K562 (cell line): Measurements from ENCODE around the gene IQCK. TPM values are rescaled to one million over a fixed set of nuclear protein-coding genes. Genes with fewer than 3 reads are reported as not detected.

Experiments
- ATAC-seq: fragments of 200-7000 bp; cut with Tn5 transposase; 3 replicates; pipeline ENCODE4 v1.9.1; 2020; ENCODE audit warnings: moderate library complexity
- BruUV-seq: library from RNA; stranded (reverse); fragments of 400-500 nt; replicated peaks from 2 replicates; lab custom pipeline; 2021; lab: Mats Ljungman, UMichigan
- CTCF ChIA-PET: fragments of 300-600 bp; formaldehyde crosslinking; extraction: SDS; loops from one replicate; lab custom pipeline; 2021; ENCODE audit warnings: low intra/inter-chr PET ratio; lab: Yijun Ruan, JAX
- POLR2A ChIA-PET: fragments of 300-600, 350-650 bp; sonication (Branson Sonifier 250); formaldehyde crosslinking; extraction: SDS; loops from one replicate; lab custom pipeline; 2021; ENCODE audit warnings: antibody characterized with exemption, inconsistent platforms; lab: Yijun Ruan, JAX
- DNase-seq, 4 experiments: peaks; one replicate each; pipeline versions ENCODE4 v3.0.0 to v3.0.0-alpha.2; 2011 to 2018; ENCODE audit warnings: low spot score in 3 of 4, mixed read lengths in 3 of 4; ENCODE audit errors: extremely low read depth in 1 of 4
- FAIRE-seq: peaks from 2 replicates; lab custom pipeline; 2011; peaks lifted over from hg19 to GRCh38; lab: Jason Lieb, UNC
- H2AFZ ChIP-seq: 2 replicates; pipeline ENCODE4 v1.6.0; 2011; ENCODE audit warnings: low read depth, low read length, control low read depth, inconsistent platforms
- H3K27ac ChIP-seq: fragments of 200-600 bp; 3 replicates; pipeline ENCODE4 v1.8.0; 2011; ENCODE audit warnings: low read depth, mild to moderate bottlenecking, control low read depth, inconsistent platforms, low read length, moderate library complexity, mixed read lengths; ENCODE audit errors: extremely low read depth
- H3K27me3 ChIP-seq, 2 experiments: fragments of 300-600 bp in 1 of 2; 2 replicates in 1 of 2; 3 replicates in 1 of 2; pipeline versions ENCODE4 v1.6.0 to v1.8.0; 2011; ENCODE audit warnings: inconsistent platforms in 2 of 2, low read length in 2 of 2, mild to moderate bottlenecking in 1 of 2, mixed read lengths in 1 of 2, moderate library complexity in 1 of 2; ENCODE audit not compliant: control insufficient read depth in 2 of 2, insufficient read depth in 2 of 2
- H3K36me3 ChIP-seq: fragments of 300-600 bp; 3 replicates; pipeline ENCODE4 v1.8.0; 2011; ENCODE audit warnings: mild to moderate bottlenecking, low read length, inconsistent platforms; ENCODE audit not compliant: control insufficient read depth, insufficient read depth
- H3K4me1 ChIP-seq, 2 experiments: fragments of 200-600 bp in 1 of 2; replicated peaks in 1 of 2; 2 replicates in 1 of 2; 3 replicates in 1 of 2; pipeline versions ENCODE4 v1.5.1 to v1.8.0; 2011; ENCODE audit warnings: inconsistent platforms in 2 of 2, low read length in 2 of 2, mild to moderate bottlenecking in 1 of 2, mixed read lengths in 1 of 2, moderate library complexity in 1 of 2; ENCODE audit not compliant: control insufficient read depth in 2 of 2, insufficient read depth in 2 of 2
- H3K4me2 ChIP-seq: 2 replicates; pipeline ENCODE4 v1.6.1; 2011; ENCODE audit warnings: low read length, control low read depth, inconsistent platforms, mixed read lengths; ENCODE audit not compliant: insufficient read depth
- H3K4me3 ChIP-seq: fragments of 200-600 bp; sonication (generic), shearing (Covaris generic); 2 replicates; pipeline ENCODE4 v1.5.1; 2016; ENCODE audit warnings: control low read depth, inconsistent platforms
- H3K79me2 ChIP-seq: fragments of 200-600 bp; 3 replicates; pipeline ENCODE4 v1.8.0; 2011; ENCODE audit warnings: low read length, inconsistent platforms; ENCODE audit not compliant: control insufficient read depth, insufficient read depth
- H3K9ac ChIP-seq, 2 experiments: 2 replicates each; pipeline versions ENCODE4 v1.6.0 to v1.6.1; 2011; ENCODE audit warnings: low read depth in 2 of 2, low read length in 2 of 2, control low read depth in 1 of 2, inconsistent platforms in 1 of 2, mild to moderate bottlenecking in 1 of 2, mixed read lengths in 1 of 2; ENCODE audit not compliant: insufficient read depth in 1 of 2
- H3K9me1 ChIP-seq: one replicate; pipeline ENCODE4 v1.6.0; 2011; ENCODE audit warnings: inconsistent platforms, mild to moderate bottlenecking, low read length, moderate library complexity; ENCODE audit not compliant: control insufficient read depth, insufficient read depth
- H3K9me3 ChIP-seq: replicated peaks from 2 replicates; pipeline ENCODE4 v1.5.1; 2011; ENCODE audit warnings: low read depth, low read length, inconsistent platforms; ENCODE audit not compliant: control insufficient read depth, insufficient read depth
- H4K20me1 ChIP-seq: replicated peaks from 2 replicates; pipeline ENCODE4 v1.6.1; 2011; ENCODE audit warnings: low read length, inconsistent platforms, mixed read lengths; ENCODE audit not compliant: control insufficient read depth, insufficient read depth
- ATF2 ChIP-seq: sonication (generic); formaldehyde crosslinking; IDR thresholded peaks from 2 replicates; pipeline ENCODE4 v1.8.1; 2022; ENCODE audit warnings: missing genetic modification reagents
- FIP1L1 ChIP-seq: fragments of 200-400 bp; formaldehyde crosslinking; IDR thresholded peaks from 2 replicates; pipeline ENCODE4 v1.6.1; 2018; ENCODE audit warnings: mild to moderate bottlenecking, low read depth, low read length; ENCODE audit not compliant: poor library complexity, severe bottlenecking
- GTF2F1 ChIP-seq: IDR thresholded peaks from 2 replicates; pipeline ENCODE4 v1.6.1; 2011; ENCODE audit warnings: low read depth, low read length, improper control_type of control experiment
- KLF13 ChIP-seq: fragments of 450-650 bp; IDR thresholded peaks from 2 replicates; pipeline ENCODE4 v1.6.1; 2016; ENCODE audit warnings: missing genetic modification characterization, low read depth, mild to moderate bottlenecking, missing compliant biosample characterization, moderate library complexity, borderline replicate concordance
- MECOM ChIP-seq: fragments of 250-450 bp; sonication (Bioruptor Pico); IDR thresholded peaks from 2 replicates; pipeline ENCODE4 v1.8.0; 2022; ENCODE audit warnings: inconsistent platforms
- NCOA1 ChIP-seq: fragments of 450-650 bp; IDR thresholded peaks from 2 replicates; pipeline ENCODE4 v1.6.1; 2016; ENCODE audit warnings: low read depth
- ZBTB12 ChIP-seq: fragments of 250-450 bp; sonication (Bioruptor Pico); IDR thresholded peaks from 2 replicates; pipeline ENCODE4 v1.4.0; 2020
- ZBTB2 ChIP-seq: fragments of 450-650 bp; IDR thresholded peaks from 2 replicates; pipeline ENCODE4 v1.6.1; 2016; ENCODE audit warnings: antibody characterized with exemption
- ZNF3 ChIP-seq: fragments of 250-450 bp; sonication (Bioruptor Pico); IDR thresholded peaks from 2 replicates; pipeline ENCODE4 v1.5.0; 2021; ENCODE audit warnings: mild to moderate bottlenecking, moderate library complexity
- WGBS: fragments of 100-300 bp; shearing (Covaris generic); methylation state at CpG from one replicate; pipeline ENCODE4 v1.1.6; 2016; ENCODE audit warnings: low coverage, mixed read lengths; ENCODE audit not compliant: insufficient coverage; ENCODE audit errors: missing lambda C conversion rate; 5-methylcytosine and 5-hydroxymethylcytosine counted together
- in situ Hi-C: fragments of 300-500 bp; cut with MboI; formaldehyde crosslinking; loops from 4 replicates; pipeline ENCODE4 v1.15.0; 2018; ENCODE audit warnings: inconsistent platforms, mixed read lengths
- intact Hi-C: fragments of 100-400 bp; cut with micrococcal nuclease; formaldehyde crosslinking; loops from 2 replicates; pipeline ENCODE4 v1.14.2; 2022
- polyA plus RNA-seq, 8 experiments: library from polyadenylated mRNA; depleted of rRNA in 4 of 8; stranded (reverse) in 5 of 8; unstranded in 3 of 8; fragments of >200 nt; fragmentation: Nextera tagmentation in 2 of 8; fragmentation: Illumina TruSeq in 1 of 8; extraction: Ambion mirVana in 2 of 8; extraction: Trizol in 1 of 8; gene quantifications; 2 replicates each; pipeline versions ENCODE4 v1.2.1 to v1.2.3, GENCODE V29; 2011 to 2014; ENCODE audit warnings: inconsistent platforms in 1 of 8, missing spikeins in 1 of 8
- total RNA-seq, 7 experiments: library from RNA; depleted of rRNA in 6 of 7; stranded (reverse); fragments of >200 nt in 6 of 7; fragmentation: Illumina TruSeq in 2 of 7; extraction: Trizol in 2 of 7; gene quantifications; 2 replicates each; pipeline versions ENCODE4 v1.2.1 to v1.2.3, GENCODE V29; 2011 to 2021; ENCODE audit warnings: low replicate concordance in 1 of 7

Gene IQCK
- total and polyA plus RNA-seq, 9 of the 15 experiments (the other 6 are each of a cell fraction or from before 2014, with no cell fraction given): 5.2 to 12.2 (median 7.3) TPM

GRCh38 chr16:19760356-19761060, 42.4 kb downstream of the IQCK start (continued):
- no peak for TF ChIP-seq ZBTB2

- ATAC-seq (no peak), FAIRE-seq (no peak), DNase-seq (no peak)
- Histone ChIP-seq H3K36me3 (no peaks in the 10 kb centered on the region), H3K9me3 (no peaks in the 10 kb centered on the region), H3K4me1 (no peaks in the 10 kb centered on the region), H3K79me2 (no peaks in the 10 kb centered on the region), H3K9me1 (no peaks in the 10 kb centered on the region), H4K20me1 (no peaks in the 10 kb centered on the region), H3K4me2 (no peak overlapping the region), H2AFZ (no peak overlapping the region), H3K27me3 (no peaks in the 10 kb centered on the region), H3K9ac (no peak overlapping the region), H3K27ac (no peak overlapping the region), H3K4me3 (no peak overlapping the region)
- in situ Hi-C loops: no loop called here
- BruUV-seq: no TSS peak
- ChIA-PET POLR2A (interaction anchor here (0.9 kb wide), 1 partner anchor 14 kb away, joined by 5 read pairs; no protein-coding TSS in a partner anchor), CTCF (no interaction called here)
- no peak for TF ChIP-seq MECOM (CRISPR knock-in tag)
- TF ChIP-seq ZBTB12: no peak
- no peak for TF ChIP-seq KLF13 (tag)
- no peak for TF ChIP-seq NCOA1
- TF ChIP-seq ATF2 (CRISPR knock-in tag): no peak
- no peak for TF ChIP-seq GTF2F1
- no peak for TF ChIP-seq ZNF3 (CRISPR knock-in tag)
- TF ChIP-seq FIP1L1: no peak
- intact Hi-C loops: no loop called here
- WGBS: 37% methylated on average over 6 of the region's 6 CpGs
These were observed 47.9 kb downstream of the IQCK start for GRCh38 chr16:19765860-19766553.
